Kasumi-1 (cell line): ENCODE results near the gene ALDOB.

ENCODE experiments used
- DNase-seq, 2 experiments: peaks; one replicate each; lab custom pipeline; 2025; lab: John Stamatoyannopoulos, UW

The ALDOB gene

DNA sequence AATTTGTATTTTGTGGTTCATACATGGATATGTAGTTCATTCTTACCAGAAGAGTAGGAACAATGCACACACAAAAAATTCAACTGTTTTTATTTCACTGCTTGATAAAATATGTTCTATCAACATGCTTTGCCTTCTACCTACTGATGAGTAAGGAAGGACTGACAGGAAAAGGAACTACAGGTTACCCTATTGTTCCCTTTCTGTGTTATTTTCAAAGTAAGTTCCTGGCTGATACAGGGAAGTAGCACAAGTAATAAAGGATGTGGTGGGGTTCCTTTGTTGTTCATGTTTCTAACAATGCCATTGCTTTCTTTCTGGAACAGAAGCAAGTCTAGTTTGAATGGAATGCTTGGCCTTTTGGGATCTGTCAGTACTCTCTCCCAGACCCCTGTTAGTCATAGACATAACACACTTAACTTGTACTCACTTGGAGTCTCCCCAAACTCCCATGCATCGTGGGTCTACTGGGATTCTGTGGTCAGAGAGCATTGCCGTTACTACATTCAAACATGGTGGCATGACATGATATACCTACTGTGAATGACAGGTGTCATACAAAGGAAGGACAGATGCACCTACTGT lies 20.2 kb upstream of the ALDOB start:
- DNase-seq: peak in 1 of 2 experiments; percentile 3

DNA sequence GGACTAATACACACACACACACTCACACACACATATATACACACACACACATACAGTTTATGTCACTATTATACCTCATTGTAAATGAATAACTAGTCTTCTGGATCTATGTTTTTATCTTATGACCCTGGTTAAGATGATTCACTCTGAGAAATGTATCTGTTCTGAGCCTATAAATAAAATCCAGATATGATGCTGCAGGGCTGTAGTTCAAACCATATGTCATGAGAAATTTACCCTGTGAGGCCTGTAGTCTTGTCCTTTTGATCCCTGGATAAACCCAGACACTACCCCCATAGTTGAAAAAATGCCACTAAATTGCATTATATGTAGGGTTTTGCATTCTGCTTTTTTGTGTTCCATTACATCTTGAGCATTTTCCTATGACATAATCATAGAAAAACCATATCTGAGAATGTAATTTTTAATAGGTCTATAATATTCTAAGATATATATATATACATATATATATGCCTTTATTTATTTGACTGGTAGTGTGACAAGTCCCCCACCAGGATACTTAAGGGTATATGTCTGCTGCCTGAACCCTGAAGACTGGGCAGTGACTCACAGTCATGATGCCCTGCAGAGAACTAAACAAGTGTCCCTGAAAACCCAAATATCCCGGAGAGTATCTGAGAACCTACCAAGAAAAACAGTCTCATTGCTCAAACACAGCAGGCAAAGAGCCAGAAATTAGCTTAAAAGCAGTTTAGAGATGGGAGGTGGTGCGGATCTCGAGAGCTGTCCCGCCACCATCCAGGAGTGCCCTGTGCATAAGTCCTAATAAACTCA lies 18.4 kb upstream of the ALDOB start:
- no peak for DNase-seq

DNA sequence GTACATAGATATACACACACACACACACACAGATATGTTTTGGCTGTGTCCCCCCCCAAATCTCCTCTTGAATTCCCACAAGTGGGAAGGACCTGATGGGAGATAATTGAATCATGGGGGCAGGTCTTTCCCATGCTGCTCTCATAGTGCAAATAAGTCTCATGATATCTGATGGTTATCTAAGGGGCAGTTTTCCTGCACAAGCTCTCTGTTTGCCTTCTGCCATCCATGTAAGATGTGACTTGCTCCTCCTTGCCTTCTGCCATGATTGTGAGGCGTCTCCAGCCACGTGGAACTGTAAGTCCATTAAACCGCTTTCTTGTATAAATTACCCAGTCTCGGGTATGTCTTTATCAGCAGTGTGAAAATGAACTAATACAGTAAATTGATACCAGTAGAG lies 15.9 kb upstream of the ALDOB start:
- DNase-seq: no peak

DNA sequence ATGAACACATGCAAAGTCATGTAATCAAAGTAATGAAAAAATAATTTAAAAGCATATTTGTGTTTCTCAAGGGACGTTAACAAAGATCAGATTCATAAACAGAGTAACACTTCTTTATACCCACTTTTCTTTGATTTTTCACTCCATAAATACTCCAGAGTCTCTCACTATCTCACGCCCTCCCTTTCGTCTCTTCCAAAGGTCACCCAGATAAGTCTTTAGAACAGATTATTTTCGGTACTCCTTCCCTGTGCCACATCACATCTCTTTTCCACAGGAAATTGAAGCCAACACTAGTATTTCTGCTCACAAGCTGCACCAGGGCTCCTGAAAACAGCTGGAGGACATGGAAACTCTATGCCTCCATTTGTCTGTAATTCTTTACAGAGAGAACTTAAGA lies 15.4 kb upstream of the ALDOB start:
- DNase-seq: no peak

DNA sequence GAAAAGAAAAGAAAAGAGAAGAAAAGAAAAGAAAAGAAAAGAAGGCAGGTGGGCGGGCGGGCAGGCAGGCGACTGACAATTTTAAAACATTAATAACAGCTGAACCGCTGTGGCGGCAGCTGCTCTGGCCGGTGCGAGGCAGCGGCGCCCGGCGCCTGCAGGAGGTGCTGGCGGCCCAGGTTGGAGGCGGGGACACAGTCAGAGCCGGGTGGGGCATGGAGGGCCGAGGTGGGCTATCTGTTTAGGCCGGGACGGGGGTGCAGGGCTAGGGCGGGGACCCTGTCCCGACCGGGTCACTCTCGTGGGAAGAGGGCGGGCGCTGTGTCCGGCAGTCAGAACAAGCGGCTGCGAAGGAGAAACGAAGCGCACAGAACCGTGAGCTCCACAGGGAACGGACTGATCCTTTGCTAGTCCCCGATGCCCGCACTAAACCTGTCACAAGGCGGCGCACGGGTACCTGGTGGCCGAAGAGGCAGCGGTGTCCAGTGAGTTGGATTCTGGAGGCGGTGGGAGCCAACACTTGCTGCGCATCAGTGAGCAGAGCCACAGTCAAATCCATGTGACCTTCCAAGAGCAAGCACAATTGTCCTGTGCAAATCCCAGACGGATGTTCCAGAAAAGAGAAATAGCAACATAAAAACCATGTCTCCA lies 13.6 kb upstream of the ALDOB start:
- DNase-seq: peak; percentile 68 to 70

DNA sequence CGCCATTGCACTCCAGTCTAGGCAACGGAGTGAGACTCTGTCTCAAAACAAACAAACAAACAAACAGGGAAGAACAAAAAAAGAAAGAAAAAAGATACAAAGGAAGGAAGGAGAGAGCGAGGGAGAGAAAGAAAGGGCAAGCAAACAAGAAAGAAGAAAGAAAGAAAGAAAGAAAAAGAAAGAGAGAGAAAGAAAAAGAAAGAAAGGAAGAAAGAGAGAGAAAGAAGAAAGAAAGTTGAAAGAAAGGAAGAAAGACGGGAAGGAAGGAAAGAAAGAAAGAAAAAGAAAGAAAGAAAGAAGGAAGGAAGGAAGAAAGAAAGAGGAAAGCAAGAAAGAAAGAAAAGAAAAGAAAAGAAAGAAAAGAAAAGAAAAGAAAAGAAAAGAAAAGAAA lies 13.1 kb upstream of the ALDOB start:
- peak in 1 of 2 experiments; percentile 7 for DNase-seq

DNA sequence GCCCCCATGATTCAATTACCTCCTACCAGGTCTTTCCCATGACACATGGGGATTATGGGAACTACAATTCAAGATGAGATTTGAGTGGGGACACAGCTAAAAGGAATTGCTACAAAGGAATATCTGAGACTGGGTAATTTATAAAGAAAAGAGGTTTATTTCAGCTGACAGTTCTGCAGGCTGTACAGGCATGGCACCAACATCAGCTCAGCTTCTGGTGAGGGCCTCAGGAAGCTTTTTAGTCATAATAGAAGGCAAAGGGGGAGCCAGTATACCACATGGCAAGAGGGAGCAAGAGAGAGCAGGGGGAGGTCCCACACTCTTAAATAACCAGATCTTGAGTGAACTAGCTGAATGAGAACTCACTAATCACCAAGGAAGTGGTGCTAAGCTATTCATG lies 11.2 kb upstream of the ALDOB start:
- DNase-seq: no peak

DNA sequence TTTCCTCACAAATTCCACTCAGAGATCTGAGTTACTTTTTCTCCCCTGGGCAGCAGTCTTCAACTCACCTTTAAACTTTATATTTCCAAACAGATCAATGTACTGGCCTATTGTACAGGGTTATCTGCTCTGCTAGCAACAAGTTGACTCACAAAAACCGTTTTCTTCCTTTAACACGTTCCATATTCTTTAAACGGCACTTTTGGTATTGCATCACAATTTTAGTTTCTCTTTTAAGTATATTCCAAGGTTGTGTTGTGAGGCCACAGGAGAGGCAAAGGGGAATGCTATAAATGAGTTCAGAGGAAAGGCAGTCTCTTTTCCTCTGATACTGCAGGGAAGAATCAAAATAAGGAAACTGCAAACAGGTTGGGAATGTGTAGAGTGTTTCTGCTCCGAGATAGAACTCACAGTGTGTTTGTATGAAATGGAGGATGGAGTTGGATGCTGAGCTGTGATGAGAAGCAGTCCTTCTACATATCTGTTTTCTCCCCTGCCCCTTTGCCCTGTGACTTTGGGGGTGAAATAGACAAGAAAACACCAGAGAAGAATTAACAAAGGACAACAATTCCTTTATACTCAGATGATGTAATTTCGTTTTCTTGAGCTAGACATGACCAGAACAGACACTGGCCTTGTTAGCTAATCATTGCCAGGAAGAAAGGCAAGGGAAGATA lies 9.9 kb upstream of the ALDOB start:
- DNase-seq: peak in 1 of 2 experiments; percentile 8

DNA sequence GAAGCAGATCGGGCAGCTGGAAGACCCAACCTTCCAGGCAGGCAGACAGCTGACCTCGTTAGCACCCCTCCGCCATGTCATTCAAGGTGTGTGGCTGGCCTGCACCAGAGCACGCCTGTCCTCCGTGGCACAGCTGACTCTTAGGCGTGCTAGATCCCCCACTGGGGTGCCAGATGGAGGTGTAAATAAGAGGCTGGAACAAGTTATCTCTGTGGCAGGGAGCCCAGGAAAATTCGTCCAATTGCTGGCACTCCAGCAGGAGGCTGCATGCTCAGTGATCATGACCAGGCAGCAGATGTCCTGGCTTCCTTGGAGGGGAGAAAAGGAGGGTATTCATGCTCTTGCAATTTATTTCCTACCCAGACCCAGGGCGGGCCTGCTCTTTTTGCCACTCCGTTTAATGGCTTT lies 7.8 kb upstream of the ALDOB start:
- no peak for DNase-seq

DNA sequence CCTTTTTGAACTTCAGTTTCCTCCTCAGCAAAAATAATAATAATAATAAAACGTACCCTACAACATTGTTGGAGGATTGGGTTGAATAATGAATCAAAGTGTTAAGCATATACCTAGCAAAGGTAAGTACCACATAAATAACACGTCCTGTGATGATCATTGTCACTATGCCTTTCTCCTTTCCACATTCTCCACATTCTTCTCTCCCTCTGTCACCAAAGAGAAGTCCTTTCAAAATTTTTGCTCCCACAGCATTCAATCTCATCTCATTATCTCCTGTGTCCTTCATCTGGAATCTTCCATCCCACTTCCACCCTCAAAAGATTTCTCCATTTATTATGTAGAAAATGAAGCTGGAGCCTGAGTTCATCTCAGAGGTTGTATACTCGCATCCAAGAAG lies 7.2 kb upstream of the ALDOB start:
- DNase-seq: no peak

DNA sequence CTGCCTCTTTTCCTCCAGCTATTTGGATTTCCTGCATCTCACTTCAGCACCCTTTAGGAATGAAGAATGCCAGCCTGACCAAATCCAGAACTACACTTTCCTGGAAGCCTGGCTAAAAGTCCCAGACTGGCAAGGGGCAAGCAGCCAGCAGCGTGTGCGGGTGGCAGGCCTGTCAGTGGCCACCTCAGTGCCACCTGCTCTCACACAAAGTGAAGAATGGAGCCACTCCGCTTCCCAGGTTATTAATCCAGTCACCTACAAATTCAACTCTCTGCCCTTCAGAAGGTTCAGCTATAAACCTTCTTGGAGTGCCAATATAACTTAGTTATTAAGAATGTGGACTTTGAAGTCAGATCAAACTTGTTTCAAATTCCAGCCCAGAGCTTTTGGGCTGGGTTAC lies 6.7 kb upstream of the ALDOB start:
- DNase-seq: no peak

DNA sequence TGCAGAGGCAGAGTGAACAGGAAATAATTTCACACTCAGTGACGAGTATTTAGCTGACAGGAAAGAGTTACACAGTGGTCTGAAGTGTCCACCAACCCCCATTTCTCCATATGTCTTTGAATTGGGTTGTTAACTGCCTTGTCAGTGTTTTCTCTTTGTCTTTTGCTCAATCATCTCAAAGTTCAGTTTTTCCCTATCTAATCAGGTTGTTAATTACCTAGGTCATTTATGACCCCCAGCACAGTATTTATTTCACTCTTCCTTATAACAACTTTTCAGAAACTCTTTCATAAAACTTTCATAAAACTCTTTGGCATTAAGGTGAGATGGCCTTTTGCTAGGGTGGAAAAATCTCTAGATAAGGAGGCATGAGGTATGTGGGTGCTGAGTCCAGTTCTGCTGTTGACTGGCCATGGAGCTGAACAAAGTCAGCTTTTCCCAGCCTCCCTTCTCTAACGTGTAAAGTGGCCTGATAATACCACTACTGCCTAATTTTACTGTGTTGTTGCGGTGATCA lies 5.2 kb upstream of the ALDOB start:
- DNase-seq: peak in 1 of 2 experiments; percentile 14

DNA sequence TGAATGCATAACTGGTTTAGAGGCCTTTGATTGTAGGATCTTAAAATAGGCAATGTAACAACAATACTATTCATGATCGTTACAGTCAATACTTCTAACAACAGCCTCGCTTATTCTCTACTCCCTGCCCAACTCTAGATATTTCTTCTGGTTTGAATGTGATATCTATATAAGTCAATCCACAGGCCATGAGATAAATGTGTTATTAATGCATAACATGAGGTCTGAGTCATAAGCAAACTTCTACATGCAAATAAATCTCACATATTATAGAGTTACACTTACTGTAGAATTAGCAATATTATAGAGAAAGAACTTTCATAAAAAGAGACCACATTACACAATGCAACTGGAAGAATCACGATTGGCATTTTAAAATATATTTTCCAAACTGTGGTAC lies 2.9 kb upstream of the ALDOB start:
- no peak for DNase-seq

DNA sequence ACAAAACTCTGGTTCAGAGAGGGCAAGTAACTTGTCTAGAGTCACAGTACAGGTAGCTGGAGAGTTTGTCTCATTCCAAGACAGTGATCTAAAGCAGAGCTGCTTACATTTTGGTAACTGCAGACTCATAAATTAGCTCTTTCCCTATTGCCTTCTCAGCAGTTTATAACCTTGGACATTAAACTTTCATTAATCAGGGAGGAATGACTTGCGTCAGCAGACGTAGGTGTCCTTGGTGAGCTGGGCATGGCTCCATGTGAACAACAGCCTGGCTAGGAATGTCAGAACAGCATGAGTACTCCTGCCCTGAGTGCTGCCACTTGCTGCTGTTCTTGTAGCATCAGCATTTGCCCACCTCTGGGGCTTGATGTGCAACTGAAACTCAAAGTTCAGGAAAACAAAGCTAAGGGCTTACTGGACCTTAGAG lies 2.2 kb upstream of the ALDOB start:
- no peak for DNase-seq

DNA sequence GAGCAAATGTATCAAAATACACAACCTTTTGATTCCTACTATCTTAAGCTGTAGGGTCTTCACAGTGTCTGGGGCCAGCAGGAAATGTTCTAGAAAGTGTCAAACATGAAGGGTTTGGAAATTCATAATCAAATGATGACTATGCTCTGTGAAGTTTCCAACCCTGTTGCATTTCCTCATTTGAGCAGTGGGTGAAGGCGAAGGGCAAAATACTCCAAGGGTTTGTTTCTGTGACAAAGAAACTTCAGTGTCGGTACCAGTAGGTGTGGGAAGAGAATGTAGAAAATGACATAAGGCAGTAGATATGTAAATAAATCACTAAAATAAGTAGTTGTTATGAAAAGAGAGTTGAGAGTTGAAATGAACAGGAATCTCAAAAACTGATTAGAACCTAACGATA lies 576 bp downstream of the ALDOB start:
- no peak for DNase-seq

DNA sequence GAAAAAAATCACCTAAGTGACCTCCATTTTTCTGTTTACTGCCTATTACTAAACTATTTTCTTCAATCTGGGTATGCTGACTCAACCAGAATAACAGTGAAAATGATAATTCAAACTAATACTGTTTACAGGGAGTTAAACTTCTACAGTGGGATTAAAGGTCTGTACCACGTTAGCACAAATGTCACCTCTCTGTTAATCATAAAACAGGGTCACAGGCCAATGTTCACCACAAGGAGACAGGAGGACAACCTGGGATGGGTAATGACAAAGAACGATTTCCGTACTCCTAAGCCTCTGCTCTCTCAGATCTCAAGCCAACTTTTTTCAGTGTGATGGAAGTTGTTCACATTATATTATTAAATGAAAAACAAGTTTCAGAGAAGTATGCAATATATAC lies 2.3 kb downstream of the ALDOB start:
- DNase-seq: no peak

DNA sequence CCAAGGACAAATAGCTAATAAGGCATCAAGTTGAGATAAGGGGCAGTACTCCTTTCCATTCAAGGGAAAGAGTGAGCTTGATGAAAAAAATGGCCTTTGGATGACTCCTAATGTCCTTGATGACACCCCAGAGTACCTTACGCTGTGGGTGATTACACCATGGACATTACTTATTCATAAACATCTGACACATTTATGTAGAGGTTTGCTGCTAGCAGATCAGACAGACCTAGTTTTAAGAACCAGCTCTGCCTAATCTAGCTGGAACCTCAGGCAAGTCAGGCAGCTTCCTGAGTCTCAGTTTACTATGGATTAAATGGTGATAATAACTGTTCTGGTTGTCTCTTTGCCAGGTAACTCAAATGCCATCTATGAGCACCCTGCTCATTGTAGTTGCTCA lies 2.8 kb downstream of the ALDOB start:
- DNase-seq: no peak

DNA sequence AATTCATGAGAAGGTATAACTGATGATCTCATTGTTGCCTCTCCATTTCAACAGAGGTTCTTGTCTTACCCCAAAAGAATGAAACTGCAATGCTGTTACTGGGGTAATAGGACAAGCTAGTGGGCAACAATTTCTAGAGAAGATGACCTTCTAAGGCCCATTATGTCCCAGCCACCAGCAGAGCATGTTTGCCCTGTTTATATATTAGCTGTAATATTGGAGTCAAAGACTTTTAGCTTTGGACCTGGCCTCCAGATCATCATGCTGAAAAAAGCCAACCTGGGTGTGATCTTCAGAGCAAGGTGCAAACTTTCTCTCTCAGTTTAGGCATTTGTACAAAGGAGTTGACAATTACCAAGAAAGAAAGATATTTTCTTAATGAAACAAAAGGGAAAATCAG lies 3.4 kb downstream of the ALDOB start:
- DNase-seq: no peak

DNA sequence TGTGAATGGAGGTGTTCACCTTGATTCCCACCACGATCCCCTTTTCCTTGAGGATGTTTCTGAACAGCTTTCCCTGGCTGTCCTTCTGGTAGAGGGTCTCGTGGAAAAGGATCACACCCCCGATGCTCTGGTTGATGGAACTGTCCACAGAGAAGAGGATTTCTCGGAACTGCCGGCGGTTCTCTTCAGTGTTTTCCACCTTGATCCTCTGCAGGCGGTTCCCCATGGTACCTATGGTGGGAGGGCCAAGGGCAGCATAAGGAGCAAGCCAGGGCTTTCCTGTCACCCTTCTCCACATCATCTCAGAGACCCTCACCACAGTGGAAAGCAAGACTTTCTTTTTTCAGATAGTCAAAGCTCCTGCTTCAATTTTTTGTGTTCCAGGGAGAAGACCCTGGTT lies 5.8 kb downstream of the ALDOB start:
- no peak for DNase-seq

DNA sequence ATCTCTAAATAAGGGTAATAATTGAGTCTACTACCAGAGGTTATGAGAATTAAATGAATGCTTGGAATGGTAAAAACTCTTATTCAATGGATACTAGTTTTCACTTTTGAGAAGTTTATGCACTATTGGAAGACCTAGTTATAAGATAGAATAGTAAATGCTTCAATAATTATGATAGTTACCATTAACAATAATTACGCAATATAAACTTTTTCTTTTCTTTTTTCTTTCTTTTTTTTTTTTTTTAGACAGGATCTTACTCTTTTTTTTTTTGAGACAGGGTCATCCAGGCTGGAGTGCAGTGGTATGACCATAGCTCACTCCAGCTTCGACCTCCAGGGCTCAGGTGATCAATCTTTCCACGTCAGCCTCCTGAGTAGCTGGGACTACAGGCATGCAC lies 6.7 kb downstream of the ALDOB start:
- DNase-seq: no peak

DNA sequence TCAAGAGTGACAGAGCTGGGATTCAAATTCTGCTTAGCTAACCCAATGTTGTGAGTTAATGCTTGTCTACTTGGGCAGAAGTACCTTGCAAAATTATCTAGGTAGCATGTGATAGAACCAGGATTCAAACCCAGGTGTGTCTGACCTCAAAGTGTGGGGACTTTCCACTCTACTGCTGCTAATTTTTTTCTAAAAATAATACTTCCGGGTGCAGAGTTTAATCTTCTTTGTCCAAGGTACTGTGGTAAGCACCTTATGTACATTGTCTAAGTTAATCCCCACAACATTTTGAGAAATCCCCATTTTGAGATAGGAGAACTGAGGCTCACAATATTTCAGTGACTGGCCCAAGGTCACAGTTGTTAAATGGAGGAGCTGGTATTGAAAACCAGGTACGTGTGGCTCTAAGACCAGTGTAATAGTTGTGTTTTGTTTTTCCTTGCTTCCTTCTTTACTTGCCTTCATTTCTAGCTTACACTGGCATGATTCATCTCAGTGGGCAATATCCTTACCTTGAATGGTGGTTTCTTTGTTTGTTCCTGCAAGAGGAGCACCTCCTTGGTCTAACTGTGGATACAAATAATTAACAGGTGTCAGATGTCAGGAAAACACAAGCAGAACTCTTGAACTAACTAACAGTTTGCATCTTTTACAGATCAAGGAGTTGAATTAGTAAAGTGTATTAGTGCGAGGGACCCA lies 7.5 kb downstream of the ALDOB start:
- DNase-seq: no peak

DNA sequence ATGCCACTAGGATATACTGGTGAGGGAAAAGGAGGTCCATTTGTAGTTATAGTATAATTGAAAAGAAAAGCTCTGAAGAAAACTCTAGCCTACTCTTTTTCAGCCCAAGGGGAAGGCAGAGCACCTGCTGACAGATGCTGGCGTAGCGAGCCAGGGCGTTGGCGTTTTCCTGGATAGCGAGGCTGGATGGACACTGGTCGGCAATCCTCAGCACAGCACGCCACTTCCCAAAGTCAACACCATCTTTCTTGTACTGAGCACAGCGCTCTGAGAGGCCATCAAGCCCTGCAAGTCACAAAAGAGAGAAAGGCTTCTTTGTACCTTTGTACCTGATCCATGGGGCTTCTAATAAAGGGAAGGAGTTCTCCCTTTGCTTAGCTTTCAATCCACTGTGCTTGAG lies 8.2 kb downstream of the ALDOB start:
- no peak for DNase-seq
